Islet of Langerhans (tissue), 1 donor: Measurements from ENCODE around the gene C1QC.

Experiments
- FAIRE-seq: peaks from one replicate; lab custom pipeline; 2011; peaks lifted over from hg19 to GRCh38; lab: Jason Lieb, UNC

Gene C1QC

DNA sequence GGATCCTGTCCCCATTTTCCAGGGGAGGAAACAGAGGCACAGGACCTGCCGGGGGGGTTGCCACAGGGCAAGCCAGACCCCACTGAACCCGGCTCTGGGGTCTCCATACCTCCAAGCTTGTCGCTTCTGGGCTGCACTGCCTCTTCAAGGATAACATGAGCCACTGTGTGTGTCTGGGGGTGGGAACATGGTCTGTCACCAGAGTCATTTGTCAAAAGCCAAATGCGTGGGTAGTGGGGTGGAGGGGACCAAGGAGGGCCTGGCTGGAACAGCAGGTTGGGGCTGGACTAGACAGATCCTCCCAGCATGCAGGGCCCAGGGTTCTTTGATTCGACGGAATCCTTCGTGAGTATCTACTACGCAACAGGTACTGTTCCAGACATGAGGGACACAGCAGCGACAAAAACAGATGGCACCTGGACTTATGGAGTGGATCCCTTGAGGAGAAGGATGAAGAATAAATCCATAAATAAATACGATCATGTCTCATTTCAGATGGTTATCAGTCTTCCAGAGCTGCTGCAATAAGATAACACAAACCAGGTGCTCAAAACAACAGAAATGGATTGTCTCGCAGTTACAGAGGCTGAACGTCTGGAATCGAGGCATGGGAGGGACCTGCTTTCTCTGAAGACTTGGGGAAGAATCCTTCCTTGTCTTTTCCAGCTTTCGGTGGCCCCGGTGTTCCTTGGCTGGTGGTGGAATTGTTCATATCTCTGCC is 38.3 kb downstream of the C1QC start:
- FAIRE-seq, result no peak

- no peak for FAIRE-seq
These were observed 40.1 kb downstream of the C1QC start for GRCh38 chr1:22683547-22683946.

DNA sequence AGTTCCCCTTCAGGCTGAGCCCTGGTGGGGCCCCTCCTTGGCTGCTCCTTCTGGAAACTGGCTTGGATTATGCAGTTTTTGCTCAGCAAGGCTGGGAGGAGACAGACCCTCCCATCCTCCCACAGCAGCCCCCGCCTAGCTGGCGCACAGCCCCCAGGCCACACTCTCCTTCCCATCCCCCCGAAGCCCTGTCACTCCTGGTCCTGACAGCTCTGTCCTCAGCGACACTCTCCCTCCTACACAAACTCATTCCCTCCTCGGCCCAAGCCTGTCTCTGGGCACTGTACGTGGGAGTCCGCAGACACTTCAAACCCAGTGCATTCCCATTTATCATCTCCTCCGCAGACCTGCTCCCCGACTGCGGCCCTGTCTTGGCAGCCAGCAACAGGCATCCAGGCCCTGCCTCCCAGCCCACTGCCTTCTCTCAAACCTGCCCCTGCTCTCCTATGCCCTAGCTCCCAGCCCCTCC is 42.2 kb downstream of the C1QC start:
- FAIRE-seq, result no peak

DNA sequence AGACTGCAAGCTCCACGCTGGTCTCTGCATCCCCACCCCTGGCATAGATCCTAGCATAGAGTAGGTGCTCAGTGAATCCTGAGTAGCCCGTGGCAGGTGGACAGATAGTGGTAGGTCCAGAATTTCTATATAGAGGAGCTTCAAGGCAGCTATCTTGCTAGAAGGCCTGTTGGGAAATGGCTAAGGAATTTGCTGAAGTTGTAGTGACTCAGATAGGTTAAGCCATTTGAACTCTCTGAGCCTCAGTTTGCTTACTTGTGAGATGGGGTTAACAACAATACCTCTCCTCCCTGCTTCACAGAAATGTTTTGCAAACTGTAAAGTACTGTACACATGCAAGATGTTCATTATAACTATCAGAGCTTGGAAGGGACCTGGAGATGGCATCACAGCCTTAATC is 43.8 kb downstream of the C1QC start:
- no peak for FAIRE-seq

GRCh38 chr1:22688466-22688865 is 45.0 kb downstream of the C1QC start:
- no peak for FAIRE-seq

- FAIRE-seq, result no peak
These were observed 46.1 kb downstream of the C1QC start for GRCh38 chr1:22689505-22689904.

GRCh38 chr1:22691031-22691753 is 47.8 kb downstream of the C1QC start:
- FAIRE-seq, result no peak

DNA sequence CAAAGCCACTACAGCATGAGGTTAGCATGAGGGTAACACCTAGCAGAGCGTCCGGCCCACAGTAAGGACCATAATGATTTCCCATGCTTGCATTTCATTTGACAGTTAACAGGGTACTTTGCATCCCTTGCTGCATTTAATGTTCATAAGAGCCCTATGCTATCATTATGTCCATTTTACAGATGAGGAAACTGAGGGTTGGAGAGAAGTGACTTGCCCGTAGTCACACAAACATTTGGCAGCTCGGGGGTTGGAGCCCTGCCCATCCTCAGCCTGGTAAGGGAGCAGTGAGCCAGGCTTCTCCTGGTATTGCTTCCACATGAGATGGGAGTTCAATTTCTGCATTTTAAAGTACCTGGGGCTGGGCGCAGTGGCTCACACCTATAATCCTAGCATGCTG is 50.7 kb downstream of the C1QC start:
- no peak for FAIRE-seq

DNA sequence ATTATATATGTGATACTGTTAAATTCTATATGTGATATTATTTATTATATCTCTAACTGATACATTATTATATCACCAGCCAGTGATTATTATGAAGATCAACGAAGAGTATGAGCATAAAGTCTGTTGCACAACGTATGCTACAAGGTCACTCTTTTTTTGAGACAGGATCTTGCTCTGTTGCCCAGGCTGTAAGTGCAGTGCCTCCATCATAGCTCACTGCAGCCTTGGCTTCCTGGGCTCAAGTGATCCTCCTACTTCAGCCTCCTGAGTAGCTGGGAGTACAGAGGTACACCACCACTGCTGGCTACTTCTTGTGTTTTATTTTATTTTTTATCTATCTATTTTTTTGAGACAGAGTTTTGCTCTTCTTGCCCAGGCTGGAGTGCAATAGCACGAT is 53.2 kb downstream of the C1QC start:
- FAIRE-seq, result no peak
